Measurements from ENCODE around the gene PINLYP. TPM values are rescaled to one million over a fixed set of nuclear protein-coding genes. Genes with fewer than 3 reads are reported as not detected.

PINLYP gene
- total RNA-seq, 6 donors from 2014 or later: 1.8 to 9.4 (median 4.1) TPM

DNA sequence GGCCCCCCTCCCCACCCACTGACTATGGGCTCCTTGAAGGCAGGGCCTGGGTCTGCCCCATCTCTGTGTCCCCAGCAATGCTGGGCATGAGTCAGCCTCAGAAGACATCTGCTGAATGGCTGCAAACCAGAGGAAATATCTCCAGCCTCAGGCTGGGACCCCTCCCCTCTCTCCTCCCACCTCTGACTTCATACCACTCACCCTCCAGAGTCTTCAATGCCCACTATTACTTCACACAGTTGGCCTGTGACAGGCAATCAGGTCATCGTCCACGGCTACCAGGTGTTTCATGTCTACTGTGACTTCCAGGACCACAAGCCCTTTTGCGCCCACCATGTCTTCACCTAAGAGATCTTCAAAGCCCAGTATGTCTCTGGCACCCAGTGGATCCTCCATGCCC, 36.2 kb downstream of the PINLYP start, which contains the start of gene SRRM5:
Gene SRRM5 (plus strand): TSS at position 301 of the 400 bp plus-strand sequence. CDS start 34 bp downstream, at position 335.
- Histone ChIP-seq H3K4me3 (no peak within 1 kb of the TSS), H3K9me3 (no peaks in the 10 kb centered on the region), H3K36me3 (peaks cover 4 to 38% (median 21%) of the 10 kb centered on the region in 4 donors), H3K27me3 (no peaks in the 10 kb centered on the region), H3K4me1 (no peaks in the 10 kb centered on the region), H3K27ac (no peak within 1 kb of the TSS)
- ATAC-seq (ENCODE audit: low FRiP score in 2 of 2) (no peak), DNase-seq (no peak)
- WGBS, 2 donors: 89 to 97% methylated on average over 3 of the region's 3 CpGs
- TF ChIP-seq POLR2AphosphoS5 (IDR thresholded peaks at IDR 0.05) (no peak), POLR2A (IDR thresholded peaks at IDR 0.05) (no peak), EP300 (IDR thresholded peaks at IDR 0.05) (no peak)
- TF ChIP-seq, protein P1, sequence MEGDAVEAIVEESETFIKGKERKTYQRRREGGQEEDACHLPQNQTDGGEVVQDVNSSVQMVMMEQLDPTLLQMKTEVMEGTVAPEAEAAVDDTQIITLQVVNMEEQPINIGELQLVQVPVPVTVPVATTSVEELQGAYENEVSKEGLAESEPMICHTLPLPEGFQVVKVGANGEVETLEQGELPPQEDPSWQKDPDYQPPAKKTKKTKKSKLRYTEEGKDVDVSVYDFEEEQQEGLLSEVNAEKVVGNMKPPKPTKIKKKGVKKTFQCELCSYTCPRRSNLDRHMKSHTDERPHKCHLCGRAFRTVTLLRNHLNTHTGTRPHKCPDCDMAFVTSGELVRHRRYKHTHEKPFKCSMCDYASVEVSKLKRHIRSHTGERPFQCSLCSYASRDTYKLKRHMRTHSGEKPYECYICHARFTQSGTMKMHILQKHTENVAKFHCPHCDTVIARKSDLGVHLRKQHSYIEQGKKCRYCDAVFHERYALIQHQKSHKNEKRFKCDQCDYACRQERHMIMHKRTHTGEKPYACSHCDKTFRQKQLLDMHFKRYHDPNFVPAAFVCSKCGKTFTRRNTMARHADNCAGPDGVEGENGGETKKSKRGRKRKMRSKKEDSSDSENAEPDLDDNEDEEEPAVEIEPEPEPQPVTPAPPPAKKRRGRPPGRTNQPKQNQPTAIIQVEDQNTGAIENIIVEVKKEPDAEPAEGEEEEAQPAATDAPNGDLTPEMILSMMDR (IDR thresholded peaks at IDR 0.05): no peak

DNA sequence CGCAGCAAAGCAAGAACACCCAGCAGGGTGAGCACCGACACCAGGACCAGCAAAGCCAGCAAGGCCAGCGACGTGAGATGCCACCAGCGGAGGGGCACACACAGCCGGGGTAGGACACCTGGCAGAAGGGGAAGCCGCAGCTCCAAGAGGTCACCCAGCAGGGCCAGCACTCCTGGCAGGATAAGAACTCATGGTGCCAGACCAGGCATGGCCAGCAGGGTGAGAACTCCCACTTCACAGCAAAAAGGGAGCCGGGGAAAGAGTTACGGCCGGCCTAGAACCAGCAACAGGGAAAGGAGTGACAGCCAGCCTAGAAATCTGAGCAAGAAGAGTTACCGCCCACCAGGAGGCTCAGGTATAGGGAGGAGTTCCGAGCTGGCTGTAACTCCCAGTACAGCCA, 36.8 kb downstream of the PINLYP start:
- TF ChIP-seq POLR2AphosphoS5 (IDR thresholded peaks at IDR 0.05): no peak
- TF ChIP-seq EP300 (IDR thresholded peaks at IDR 0.05): no peak
- TF ChIP-seq, protein P1 (IDR thresholded peaks at IDR 0.05): no peak
- TF ChIP-seq POLR2A (IDR thresholded peaks at IDR 0.05): no peak
- Histone ChIP-seq H3K27ac (no peak overlapping the region), H3K9me3 (no peaks in the 10 kb centered on the region), H3K27me3 (no peaks in the 10 kb centered on the region), H3K4me3 (no peak overlapping the region), H3K4me1 (peaks cover 0 to 1% (median 0%) of the 10 kb centered on the region in 4 donors), H3K36me3 (peaks cover 4 to 35% (median 19%) of the 10 kb centered on the region in 4 donors)
- 96 to 97% methylated on average over 7 to 12 of the region's 12 CpGs for WGBS, 2 donors
- DNase-seq: no peak
- ATAC-seq (ENCODE audit: low FRiP score in 2 of 2): no peak

GRCh38 chr19:43616306-43616705, 40.7 kb downstream of the PINLYP start:
- peaks cover 5 to 20% (median 10%) of the 10 kb centered on the region in 4 donors for H3K4me1 ChIP-seq
- H3K4me3 ChIP-seq: no peak overlapping the region
- no peak for ATAC-seq (ENCODE audit: low FRiP score in 2 of 2)
- 79 to 100% methylated on average over 1 of the region's 1 CpG for WGBS, 2 donors
- no peaks in the 10 kb centered on the region for H3K27me3 ChIP-seq
- DNase-seq: no peak
- peaks cover 4 to 27% (median 17%) of the 10 kb centered on the region in 4 donors for H3K36me3 ChIP-seq
- H3K9me3 ChIP-seq: no peaks in the 10 kb centered on the region
- H3K27ac ChIP-seq: no peak overlapping the region
- TF ChIP-seq POLR2A (IDR thresholded peaks at IDR 0.05): no peak
- no peak for TF ChIP-seq POLR2AphosphoS5 (IDR thresholded peaks at IDR 0.05)
- TF ChIP-seq EP300 (IDR thresholded peaks at IDR 0.05): no peak
- TF ChIP-seq, protein P1 (IDR thresholded peaks at IDR 0.05): no peak

GRCh38 chr19:43616954-43617353, 41.4 kb downstream of the PINLYP start:
- ATAC-seq (ENCODE audit: low FRiP score in 2 of 2) (no peak), DNase-seq (no peak)
- WGBS, 2 donors: 95% methylated on average over 6 of the region's 6 CpGs
- H3K9me3 ChIP-seq: no peaks in the 10 kb centered on the region
- no peak overlapping the region for H3K27ac ChIP-seq
- H3K4me1 ChIP-seq: peaks cover 5 to 20% (median 10%) of the 10 kb centered on the region in 4 donors
- no peak overlapping the region for H3K4me3 ChIP-seq
- peaks cover 4 to 20% (median 12%) of the 10 kb centered on the region in 4 donors for H3K36me3 ChIP-seq
- TF ChIP-seq EP300 (IDR thresholded peaks at IDR 0.05) (no peak), POLR2A (IDR thresholded peaks at IDR 0.05) (no peak), POLR2AphosphoS5 (IDR thresholded peaks at IDR 0.05) (no peak)
- TF ChIP-seq, protein P1 (IDR thresholded peaks at IDR 0.05): no peak
- no peaks in the 10 kb centered on the region for H3K27me3 ChIP-seq

- Histone ChIP-seq H3K4me3 (peak overlapping the region; percentile 67 to 83 (median 77)), H3K27ac (peak overlapping the region; percentile 93 to 98 (median 94)), H3K9me3 (no peaks in the 10 kb centered on the region), H3K4me1 (peaks cover 5 to 20% (median 10%) of the 10 kb centered on the region in 4 donors), H3K36me3 (peaks cover 0 to 3% (median under 1%) of the 10 kb centered on the region in 4 donors), H3K27me3 (no peaks in the 10 kb centered on the region)
- TF ChIP-seq POLR2A (IDR thresholded peaks at IDR 0.05) (no peak), EP300 (IDR thresholded peaks at IDR 0.05) (no peak), POLR2AphosphoS5 (IDR thresholded peaks at IDR 0.05) (no peak)
- TF ChIP-seq, protein P1 (IDR thresholded peaks at IDR 0.05): no peak
- DNase-seq (peak in 1 of 2 donors; percentile 43), ATAC-seq (ENCODE audit: low FRiP score in 2 of 2) (peak in 1 of 2 donors; percentile 53)
- 0 to 3% methylated on average over 10 to 14 of the region's 14 CpGs for WGBS, 2 donors
These were observed 43.3 kb downstream of the PINLYP start for GRCh38 chr19:43618921-43619261.
